ENCODE data around the gene GJA10.
A peak's percentile ranks its signal among the peaks of the same experiment; 100 is the strongest.

Gene GJA10

DNA sequence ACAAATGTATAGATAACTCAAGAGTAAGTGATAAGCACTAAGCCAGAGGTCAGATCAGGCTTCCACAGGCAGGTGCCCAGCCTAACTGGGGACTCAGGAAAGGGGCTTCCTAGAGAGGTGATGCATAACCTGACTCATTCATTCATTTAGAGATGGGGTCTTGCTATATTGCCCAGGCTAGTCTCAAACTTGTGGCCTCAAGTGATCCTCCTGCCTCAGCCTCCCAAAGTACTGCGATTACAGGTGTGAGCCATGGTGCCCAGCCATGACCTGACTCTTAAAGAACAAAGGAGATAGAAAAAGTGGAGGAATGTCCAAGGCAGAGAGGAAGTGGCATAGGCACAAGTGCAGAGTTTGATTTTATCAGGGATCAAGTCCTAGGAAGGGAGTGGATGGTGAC is 41.9 kb downstream of the GJA10 start:
- H4K91ac ChIP-seq (ENCODE audit: low read length): no peak overlapping the region
- no peak overlapping the region for H3K4me2 ChIP-seq (ENCODE audit: low read length, poor library complexity, severe bottlenecking)
- H3K4me1 ChIP-seq (ENCODE audit: control insufficient read depth, insufficient read depth, low read depth, low read length): no peaks in the 10 kb centered on the region
- H4K8ac ChIP-seq (ENCODE audit: low read length): no peak overlapping the region
- H3K27me3 ChIP-seq (ENCODE audit: control insufficient read depth in 1 of 2, insufficient read depth in 1 of 2, low read length in 2 of 2): peaks cover 0 to 7% of the 10 kb centered on the region in 2 experiments
- H3K4me3 ChIP-seq (ENCODE audit: insufficient read depth in 1 of 2, low read depth in 1 of 2, low read length in 2 of 2): no peak overlapping the region
- H3K4ac ChIP-seq (ENCODE audit: low read depth in 1 of 2, low read length in 2 of 2): no peak overlapping the region
- no peak overlapping the region for H2AK5ac ChIP-seq (ENCODE audit: low read length, severe bottlenecking)
- no peak overlapping the region for H2BK120ac ChIP-seq (ENCODE audit: low read depth, low read length)
- H3K9me3 ChIP-seq (ENCODE audit: control insufficient read depth, low read length): no peaks in the 10 kb centered on the region
- H3K9ac ChIP-seq (ENCODE audit: low read length): no peak overlapping the region
- peaks cover 0 to 3% of the 10 kb centered on the region in 2 experiments for H3K36me3 ChIP-seq (ENCODE audit: control insufficient read depth in 1 of 2, insufficient read depth in 2 of 2, low read depth in 1 of 2, low read length in 2 of 2)
- DNase-seq: no peak
- no peaks in the 10 kb centered on the region for H3K79me1 ChIP-seq (replicated peaks; ENCODE audit: low read length, poor library complexity, severe bottlenecking)
- no peak overlapping the region for H2AFZ ChIP-seq (ENCODE audit: low read depth, low read length)
- no peak overlapping the region for H2BK15ac ChIP-seq (ENCODE audit: low read depth, poor library complexity, severe bottlenecking)
- H2BK5ac ChIP-seq (ENCODE audit: low read depth, low read length, poor library complexity, severe bottlenecking): no peak overlapping the region
- WGBS: 91% methylated on average over 1 of the region's 1 CpG
- no peak overlapping the region for H3K27ac ChIP-seq (ENCODE audit: low read length, poor library complexity, severe bottlenecking)
- no peak overlapping the region for H3K14ac ChIP-seq (ENCODE audit: low read length in 2 of 2)
- no peak overlapping the region for H3K23ac ChIP-seq (ENCODE audit: low read length in 2 of 2)
- no peak overlapping the region for H3K18ac ChIP-seq (ENCODE audit: low read depth in 1 of 2, low read length in 2 of 2)
- H2BK12ac ChIP-seq (ENCODE audit: low read length in 2 of 2): no peak overlapping the region

DNA sequence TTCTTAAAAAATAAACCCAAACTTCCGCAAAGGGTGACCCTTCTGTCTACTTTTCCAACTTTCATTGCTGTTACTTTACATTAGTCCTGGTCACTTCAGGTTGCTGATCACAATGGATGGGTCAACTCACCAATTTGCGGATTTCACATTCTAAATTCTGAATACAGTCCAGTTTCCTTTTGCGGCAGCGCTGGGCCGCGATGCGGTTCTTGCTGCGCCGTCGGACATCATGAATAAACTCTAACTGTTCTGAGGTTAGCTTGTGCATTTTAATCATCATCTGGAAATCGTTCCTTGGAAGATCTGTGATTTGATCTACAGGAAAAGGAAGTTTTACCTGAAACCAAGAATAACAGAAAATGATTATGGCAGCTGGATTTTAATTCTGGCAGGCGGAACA is 43.7 kb downstream of the GJA10 start:
- no peak overlapping the region for H3K9ac ChIP-seq (ENCODE audit: low read length)
- WGBS: 94% methylated on average over 11 of the region's 12 CpGs
- no peak overlapping the region for H3K4me3 ChIP-seq (ENCODE audit: insufficient read depth in 1 of 2, low read depth in 1 of 2, low read length in 2 of 2)
- H2AK5ac ChIP-seq (ENCODE audit: low read length, severe bottlenecking): no peak overlapping the region
- no peak overlapping the region for H3K23ac ChIP-seq (ENCODE audit: low read length in 2 of 2)
- no peak overlapping the region for H3K27ac ChIP-seq (ENCODE audit: low read length, poor library complexity, severe bottlenecking)
- no peak overlapping the region for H2BK12ac ChIP-seq (ENCODE audit: low read length in 2 of 2)
- no peak for DNase-seq
- H2BK5ac ChIP-seq (ENCODE audit: low read depth, low read length, poor library complexity, severe bottlenecking): no peak overlapping the region
- H3K14ac ChIP-seq (ENCODE audit: low read length in 2 of 2): no peak overlapping the region
- no peak overlapping the region for H3K4me2 ChIP-seq (ENCODE audit: low read length, poor library complexity, severe bottlenecking)
- H2BK15ac ChIP-seq (ENCODE audit: low read depth, poor library complexity, severe bottlenecking): no peak overlapping the region
- H2AFZ ChIP-seq (ENCODE audit: low read depth, low read length): no peak overlapping the region
- H3K18ac ChIP-seq (ENCODE audit: low read depth in 1 of 2, low read length in 2 of 2): no peak overlapping the region
- no peaks in the 10 kb centered on the region for H3K9me3 ChIP-seq (ENCODE audit: control insufficient read depth, low read length)
- no peak overlapping the region for H3K4ac ChIP-seq (ENCODE audit: low read depth in 1 of 2, low read length in 2 of 2)
- no peak overlapping the region for H2BK120ac ChIP-seq (ENCODE audit: low read depth, low read length)
- no peak overlapping the region for H4K8ac ChIP-seq (ENCODE audit: low read length)
- H3K36me3 ChIP-seq (ENCODE audit: control insufficient read depth in 1 of 2, insufficient read depth in 2 of 2, low read depth in 1 of 2, low read length in 2 of 2): no peaks in the 10 kb centered on the region
- H4K91ac ChIP-seq (ENCODE audit: low read length): no peak overlapping the region
- H3K79me1 ChIP-seq (replicated peaks; ENCODE audit: low read length, poor library complexity, severe bottlenecking): no peaks in the 10 kb centered on the region
- H3K27me3 ChIP-seq (ENCODE audit: control insufficient read depth in 1 of 2, insufficient read depth in 1 of 2, low read length in 2 of 2): peaks cover 4 to 7% of the 10 kb centered on the region in 2 experiments
- H3K4me1 ChIP-seq (ENCODE audit: control insufficient read depth, insufficient read depth, low read depth, low read length): no peaks in the 10 kb centered on the region

DNA sequence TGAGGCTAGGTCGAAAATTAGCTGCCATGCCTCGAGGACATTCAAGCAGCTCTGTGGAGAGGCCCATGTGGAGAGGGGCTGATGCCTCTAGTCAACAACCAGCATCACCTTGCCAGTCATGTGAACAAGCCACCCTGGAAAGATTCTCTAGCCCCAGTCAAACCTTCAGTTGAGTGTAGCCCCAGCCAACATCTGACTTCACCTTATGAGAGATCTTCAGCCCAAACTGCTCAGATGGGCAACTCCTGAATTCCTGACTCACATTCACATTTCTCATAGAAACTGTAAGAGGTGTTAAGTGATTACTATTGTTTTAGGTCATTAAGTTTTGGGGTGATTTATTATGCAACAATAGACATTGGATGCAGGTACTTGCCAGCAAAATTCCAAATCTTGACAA is 44.9 kb downstream of the GJA10 start:
- no peak overlapping the region for H2BK5ac ChIP-seq (ENCODE audit: low read depth, low read length, poor library complexity, severe bottlenecking)
- WGBS: 89% methylated on average over 2 of the region's 2 CpGs
- H4K8ac ChIP-seq (ENCODE audit: low read length): no peak overlapping the region
- no peak overlapping the region for H3K14ac ChIP-seq (ENCODE audit: low read length in 2 of 2)
- H3K79me1 ChIP-seq (replicated peaks; ENCODE audit: low read length, poor library complexity, severe bottlenecking): no peaks in the 10 kb centered on the region
- no peak overlapping the region for H2AK5ac ChIP-seq (ENCODE audit: low read length, severe bottlenecking)
- no peaks in the 10 kb centered on the region for H3K36me3 ChIP-seq (ENCODE audit: control insufficient read depth in 1 of 2, insufficient read depth in 2 of 2, low read depth in 1 of 2, low read length in 2 of 2)
- H3K23ac ChIP-seq (ENCODE audit: low read length in 2 of 2): no peak overlapping the region
- no peak overlapping the region for H3K18ac ChIP-seq (ENCODE audit: low read depth in 1 of 2, low read length in 2 of 2)
- H3K27me3 ChIP-seq (ENCODE audit: control insufficient read depth in 1 of 2, insufficient read depth in 1 of 2, low read length in 2 of 2): peaks cover 4 to 14% of the 10 kb centered on the region in 2 experiments
- H3K4me2 ChIP-seq (ENCODE audit: low read length, poor library complexity, severe bottlenecking): no peak overlapping the region
- no peaks in the 10 kb centered on the region for H3K4me1 ChIP-seq (ENCODE audit: control insufficient read depth, insufficient read depth, low read depth, low read length)
- H3K27ac ChIP-seq (ENCODE audit: low read length, poor library complexity, severe bottlenecking): no peak overlapping the region
- no peaks in the 10 kb centered on the region for H3K9me3 ChIP-seq (ENCODE audit: control insufficient read depth, low read length)
- no peak overlapping the region for H3K9ac ChIP-seq (ENCODE audit: low read length)
- H4K91ac ChIP-seq (ENCODE audit: low read length): no peak overlapping the region
- no peak overlapping the region for H2AFZ ChIP-seq (ENCODE audit: low read depth, low read length)
- no peak overlapping the region for H2BK12ac ChIP-seq (ENCODE audit: low read length in 2 of 2)
- no peak overlapping the region for H3K4me3 ChIP-seq (ENCODE audit: insufficient read depth in 1 of 2, low read depth in 1 of 2, low read length in 2 of 2)
- no peak for DNase-seq
- H3K4ac ChIP-seq (ENCODE audit: low read depth in 1 of 2, low read length in 2 of 2): no peak overlapping the region
- no peak overlapping the region for H2BK15ac ChIP-seq (ENCODE audit: low read depth, poor library complexity, severe bottlenecking)
- H2BK120ac ChIP-seq (ENCODE audit: low read depth, low read length): no peak overlapping the region

DNA sequence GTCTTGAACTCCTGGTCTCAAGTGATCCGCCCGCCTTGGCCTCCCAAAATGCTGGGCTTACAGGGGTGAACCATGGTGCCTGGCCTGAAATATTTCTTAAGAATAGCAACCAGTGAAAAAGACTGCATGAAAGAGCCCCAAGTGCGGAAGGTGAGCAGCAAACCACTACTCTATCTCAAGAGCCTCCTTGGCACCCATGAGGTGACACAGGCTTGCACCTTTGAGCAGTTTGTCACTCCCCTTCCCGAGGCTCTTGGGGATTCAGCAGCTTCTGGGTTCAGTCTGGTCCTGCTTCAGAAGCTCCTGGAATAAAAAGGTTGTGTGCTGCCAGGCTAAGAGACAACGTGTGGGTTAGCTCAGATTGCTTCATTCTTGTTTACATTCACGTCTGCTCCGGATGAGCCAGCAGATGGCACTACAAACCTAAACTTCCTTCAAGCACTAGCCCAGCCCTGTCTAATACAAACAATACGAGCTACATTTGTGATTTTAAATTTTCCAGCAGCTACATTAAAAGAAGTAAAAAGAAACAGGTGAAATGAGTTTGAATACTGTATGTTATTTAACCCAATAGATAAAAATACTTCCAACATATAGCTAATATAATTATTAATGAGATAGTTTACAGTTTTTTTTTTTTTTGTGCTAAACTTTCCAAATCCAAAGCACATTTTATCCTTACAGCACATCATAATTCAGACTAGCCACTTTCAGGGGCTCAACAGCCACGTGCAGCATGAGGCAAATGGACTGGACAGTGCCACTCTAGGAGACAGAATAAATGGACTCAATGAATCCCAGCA is 46.2 kb downstream of the GJA10 start:
- DNase-seq: peak; percentile 84

More for the DNA sequence above, 46.2 kb downstream of the GJA10 start:
- WGBS: 50% methylated on average over 6 of the region's 9 CpGs
- Histone ChIP-seq H2BK5ac (ENCODE audit: low read depth, low read length, poor library complexity, severe bottlenecking) (no peak overlapping the region), H3K79me1 (replicated peaks; ENCODE audit: low read length, poor library complexity, severe bottlenecking) (no peaks in the 10 kb centered on the region), H3K4me2 (ENCODE audit: low read length, poor library complexity, severe bottlenecking) (no peak overlapping the region), H3K4me1 (ENCODE audit: control insufficient read depth, insufficient read depth, low read depth, low read length) (no peaks in the 10 kb centered on the region), H4K91ac (ENCODE audit: low read length) (no peak overlapping the region), H3K18ac (ENCODE audit: low read depth in 1 of 2, low read length in 2 of 2) (no peak overlapping the region), H3K23ac (ENCODE audit: low read length in 2 of 2) (no peak overlapping the region), H3K27me3 (ENCODE audit: control insufficient read depth in 1 of 2, insufficient read depth in 1 of 2, low read length in 2 of 2) (peaks cover 4 to 14% of the 10 kb centered on the region in 2 experiments), H3K9me3 (ENCODE audit: control insufficient read depth, low read length) (no peaks in the 10 kb centered on the region), H3K14ac (ENCODE audit: low read length in 2 of 2) (no peak overlapping the region), H2BK12ac (ENCODE audit: low read length in 2 of 2) (no peak overlapping the region), H3K36me3 (ENCODE audit: control insufficient read depth in 1 of 2, insufficient read depth in 2 of 2, low read depth in 1 of 2, low read length in 2 of 2) (no peaks in the 10 kb centered on the region), H3K27ac (ENCODE audit: low read length, poor library complexity, severe bottlenecking) (no peak overlapping the region), H3K4ac (ENCODE audit: low read depth in 1 of 2, low read length in 2 of 2) (no peak overlapping the region), H2AK5ac (ENCODE audit: low read length, severe bottlenecking) (no peak overlapping the region), H4K8ac (ENCODE audit: low read length) (no peak overlapping the region), H3K9ac (ENCODE audit: low read length) (peak overlapping the region; percentile 33), H2BK120ac (ENCODE audit: low read depth, low read length) (no peak overlapping the region), H3K4me3 (ENCODE audit: insufficient read depth in 1 of 2, low read depth in 1 of 2, low read length in 2 of 2) (no peak overlapping the region), H2AFZ (ENCODE audit: low read depth, low read length) (no peak overlapping the region), H2BK15ac (ENCODE audit: low read depth, poor library complexity, severe bottlenecking) (no peak overlapping the region)

Data from mesenchymal stem cell (in vitro differentiated cells and primary cell).